ENCODE measurements around the gene PCLO. TPM values are rescaled to one million over a fixed set of nuclear protein-coding genes. Genes with fewer than 3 reads are reported as not detected.

Gene PCLO
- total and polyA plus RNA-seq, 2 of the 4 experiments (the other 2 are of a cell fraction), result under 0.01 to 0.05 TPM

DNA sequence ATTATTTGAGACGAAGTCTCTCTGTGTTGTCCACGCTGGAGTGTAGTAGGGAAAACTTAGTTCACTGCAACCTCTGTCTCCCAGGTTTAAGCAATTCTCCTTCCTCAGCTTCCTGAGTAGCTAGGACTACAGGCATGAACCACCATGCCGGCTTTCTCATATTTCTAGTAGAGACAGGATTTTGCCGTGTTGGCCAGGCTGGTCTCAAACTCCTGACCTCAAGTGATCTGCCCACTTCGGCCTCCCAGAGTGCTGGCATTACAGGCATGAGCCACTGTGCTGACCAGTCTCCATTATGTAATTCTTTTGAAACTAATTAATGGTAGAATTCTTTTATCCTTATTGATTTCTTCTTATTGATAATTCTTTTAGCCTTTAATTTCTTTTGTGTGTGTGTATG lies 32.5 kb downstream of the PCLO start:
- no peak overlapping the region for H2BK20ac ChIP-seq (ENCODE audit: low read depth, low read length)
- no peaks in the 10 kb centered on the region for H3K36me3 ChIP-seq (ENCODE audit: control insufficient read depth, insufficient read depth, low read length)
- no peak overlapping the region for H4K91ac ChIP-seq (ENCODE audit: insufficient read depth, low read depth, low read length)
- H3K79me1 ChIP-seq (ENCODE audit: low read depth in 1 of 2, low read length in 2 of 2), result no peaks in the 10 kb centered on the region
- H4K5ac ChIP-seq (ENCODE audit: low read depth, low read length), result no peak overlapping the region
- WGBS, 2 experiments (ENCODE audit: extremely low coverage in 2 of 2, insufficient read length in 1 of 2), result no CpG with 5 or more reads among the region's 5 CpGs
- no peaks in the 10 kb centered on the region for H3K9me1 ChIP-seq (ENCODE audit: insufficient read depth, low read length)
- intact Hi-C loops (cut with micrococcal nuclease) (no loop called here), in situ Hi-C loops (cut with MboI; ENCODE audit: low sequenced_read_pairs) (no loop called here), dilution Hi-C loops (cut with HindIII; ENCODE audit: low sequenced_read_pairs, unreplicated experiment) (no loop called here)
- DNase-seq, result no peak
- no peak overlapping the region for H4K8ac ChIP-seq (ENCODE audit: low read depth in 2 of 2, low read length in 2 of 2)
- no peak overlapping the region for H2BK5ac ChIP-seq (ENCODE audit: low read depth, low read length, poor library complexity, severe bottlenecking)
- H3K23ac ChIP-seq (ENCODE audit: low read depth, low read length), result no peak overlapping the region
- H3K56ac ChIP-seq (ENCODE audit: extremely low read depth, insufficient read depth, low read length), result no peak overlapping the region
- no peak for TF ChIP-seq RAD21 (IDR thresholded peaks at IDR 0.05; ENCODE audit: low read length)
- no peak overlapping the region for H3K18ac ChIP-seq (ENCODE audit: low read depth, low read length)
- H3K27ac ChIP-seq (ENCODE audit: insufficient read depth, low read length), result no peak overlapping the region
- H3K4ac ChIP-seq (ENCODE audit: low read depth, low read length), result no peak overlapping the region
- H2AK9ac ChIP-seq (replicated peaks; ENCODE audit: low read depth, low read length, poor library complexity), result no peak overlapping the region
- no peak overlapping the region for H2AK5ac ChIP-seq (ENCODE audit: low read depth, low read length)
- no peak overlapping the region for H3K4me2 ChIP-seq (ENCODE audit: low read depth, low read length)
- H3K27me3 ChIP-seq (ENCODE audit: control insufficient read depth, insufficient read depth, low read length), result no peaks in the 10 kb centered on the region
- no peak overlapping the region for H3K14ac ChIP-seq (replicated peaks; ENCODE audit: low read depth, low read length)
- H3K4me1 ChIP-seq (ENCODE audit: control insufficient read depth, insufficient read depth, low read length), result no peaks in the 10 kb centered on the region
- H3K9ac ChIP-seq (ENCODE audit: low read depth, low read length), result no peak overlapping the region
- ChIA-PET CTCF (no interaction called here), POLR2A (ENCODE audit: unreplicated experiment) (no interaction called here)
- no peak overlapping the region for H2BK120ac ChIP-seq (ENCODE audit: low read depth, low read length)
- H2BK15ac ChIP-seq (ENCODE audit: low read depth, low read length), result no peak overlapping the region
- H2AFZ ChIP-seq (replicated peaks; ENCODE audit: low read length, poor library complexity), result no peak overlapping the region
- no peaks in the 10 kb centered on the region for H4K20me1 ChIP-seq (ENCODE audit: insufficient read depth, low read length)
- H3K4me3 ChIP-seq (ENCODE audit: insufficient read depth, low read depth, low read length), result no peak overlapping the region
- no TSS peak for BruUV-seq (replicated peaks)
- no peak for ATAC-seq (ENCODE audit: low read depth)
- no peaks in the 10 kb centered on the region for H3K9me3 ChIP-seq (ENCODE audit: control insufficient read depth, insufficient read depth, low read length)
